DOHH2 (cell line): ENCODE results near the gene PZP.

Source experiments
- H3F3A ChIP-seq: fragments of 200-600 bp; sonication (generic), shearing (Covaris generic); 2 replicates; pipeline ENCODE4 v1.6.0; 2016; ENCODE audit warnings: antibody characterized with exemption, mild to moderate bottlenecking; ENCODE audit not compliant: control insufficient read depth, insufficient read depth
- H3K27ac ChIP-seq: fragments of 200-600 bp; sonication (generic); 2 replicates; pipeline ENCODE4 v1.5.1; 2014; ENCODE audit warnings: low read depth, mild to moderate bottlenecking, low read length, moderate library complexity
- H3K27me3 ChIP-seq: fragments of 200-600 bp; sonication (generic); 2 replicates; pipeline ENCODE4 v1.6.1; 2014; ENCODE audit warnings: mild to moderate bottlenecking, low read length, mixed read lengths; ENCODE audit not compliant: control insufficient read depth
- H3K36me3 ChIP-seq: fragments of 200-600 bp; sonication (generic); 2 replicates; pipeline ENCODE4 v1.6.1; 2014; ENCODE audit warnings: mild to moderate bottlenecking, low read length, moderate library complexity, mixed read lengths; ENCODE audit not compliant: control insufficient read depth
- H3K4me1 ChIP-seq: fragments of 200-600 bp; sonication (generic); 2 replicates; pipeline ENCODE4 v1.6.1; 2014; ENCODE audit warnings: mild to moderate bottlenecking, low read length, mixed read lengths; ENCODE audit not compliant: control insufficient read depth
- H3K4me2 ChIP-seq: fragments of 200-600 bp; sonication (generic); 2 replicates; pipeline ENCODE4 v1.6.0; 2014; ENCODE audit warnings: mild to moderate bottlenecking, low read length, moderate library complexity
- H3K4me3 ChIP-seq: fragments of 200-600 bp; sonication (generic); 2 replicates; pipeline ENCODE4 v1.5.1; 2014; ENCODE audit warnings: mild to moderate bottlenecking, low read length, mixed read lengths
- H3K79me2 ChIP-seq: fragments of 200-600 bp; sonication (generic); 2 replicates; pipeline ENCODE4 v1.6.1; 2014; ENCODE audit warnings: mild to moderate bottlenecking, low read length, mixed read lengths; ENCODE audit not compliant: control insufficient read depth
- H3K9me2 ChIP-seq: fragments of 200-600 bp; sonication (generic); replicated peaks from 2 replicates; pipeline ENCODE4 v1.6.1; 2014; ENCODE audit warnings: mild to moderate bottlenecking, low read length, mixed read lengths; ENCODE audit not compliant: control insufficient read depth
- H3K9me3 ChIP-seq: fragments of 200-600 bp; sonication (generic); 2 replicates; pipeline ENCODE4 v1.6.1; 2014; ENCODE audit warnings: antibody characterized with exemption, low read length, mixed read lengths; ENCODE audit not compliant: control insufficient read depth, insufficient read depth
- H4K20me1 ChIP-seq: fragments of 200-600 bp; sonication (generic); 2 replicates; pipeline ENCODE4 v1.6.0; 2014; ENCODE audit warnings: low read depth, mild to moderate bottlenecking, antibody characterized with exemption, low read length, moderate library complexity; ENCODE audit not compliant: control insufficient read depth, insufficient read depth
- EZH2phosphoT487 ChIP-seq: fragments of 200-600 bp; sonication (generic); IDR thresholded peaks from 2 replicates; pipeline ENCODE4 v1.6.1; 2017; ENCODE audit warnings: borderline replicate concordance, mild to moderate bottlenecking, antibody characterized with exemption, low read length, moderate library complexity, mixed read lengths
- TF ChIP-seq, protein P1 (sequence below): fragments of 200-600 bp; sonication (generic); IDR thresholded peaks from one replicate; pipeline ENCODE4 v1.5.1; 2014; ENCODE audit warnings: antibody characterized with exemption, mild to moderate bottlenecking, low read depth, low read length; ENCODE audit not compliant: poor library complexity, severe bottlenecking

PZP gene

DNA sequence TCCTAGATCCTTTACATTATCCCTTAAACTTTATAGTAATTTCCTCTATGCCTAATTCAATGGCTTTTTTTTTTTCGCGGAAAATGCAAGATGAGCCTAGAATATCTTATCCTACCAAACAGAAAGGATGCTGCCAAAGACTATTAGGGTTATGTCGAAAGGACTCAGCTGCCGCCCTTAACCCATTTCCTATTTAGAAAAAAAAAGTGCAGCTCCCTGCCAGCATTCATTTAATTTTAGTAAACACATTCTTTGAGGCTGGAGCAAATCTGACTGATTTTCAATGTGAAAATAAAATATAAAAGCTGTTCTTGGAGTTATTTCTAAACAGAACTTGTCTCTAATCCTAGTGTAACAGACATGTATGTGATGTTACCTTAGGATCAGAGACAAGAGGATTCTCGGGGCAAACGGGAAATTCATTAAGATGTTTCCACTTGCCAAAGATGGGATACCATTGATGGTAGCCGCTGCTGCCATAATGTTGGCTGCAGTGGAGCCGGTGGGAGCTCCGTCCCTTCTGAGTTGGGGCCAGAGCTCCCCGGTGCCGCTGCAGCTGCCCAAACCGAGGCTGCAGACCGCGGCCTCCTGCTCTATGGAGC is 84.3 kb downstream of the PZP start:
- Histone ChIP-seq H3K27ac (no peak overlapping the region), H3K4me2 (no peak overlapping the region), H3K4me1 (no peaks in the 10 kb centered on the region), H3K27me3 (0 out of 2 replicates have a peak, but pooled peaks cover 5% of the 10 kb centered on the region), H3K36me3 (no peaks in the 10 kb centered on the region), H3F3A (no peaks in the 10 kb centered on the region), H3K9me2 (no peaks in the 10 kb centered on the region), H3K9me3 (no peaks in the 10 kb centered on the region), H4K20me1 (no peaks in the 10 kb centered on the region), H3K4me3 (no peak overlapping the region), H3K79me2 (no peaks in the 10 kb centered on the region)
- TF ChIP-seq EZH2phosphoT487, result no peak
- TF ChIP-seq, protein P1, sequence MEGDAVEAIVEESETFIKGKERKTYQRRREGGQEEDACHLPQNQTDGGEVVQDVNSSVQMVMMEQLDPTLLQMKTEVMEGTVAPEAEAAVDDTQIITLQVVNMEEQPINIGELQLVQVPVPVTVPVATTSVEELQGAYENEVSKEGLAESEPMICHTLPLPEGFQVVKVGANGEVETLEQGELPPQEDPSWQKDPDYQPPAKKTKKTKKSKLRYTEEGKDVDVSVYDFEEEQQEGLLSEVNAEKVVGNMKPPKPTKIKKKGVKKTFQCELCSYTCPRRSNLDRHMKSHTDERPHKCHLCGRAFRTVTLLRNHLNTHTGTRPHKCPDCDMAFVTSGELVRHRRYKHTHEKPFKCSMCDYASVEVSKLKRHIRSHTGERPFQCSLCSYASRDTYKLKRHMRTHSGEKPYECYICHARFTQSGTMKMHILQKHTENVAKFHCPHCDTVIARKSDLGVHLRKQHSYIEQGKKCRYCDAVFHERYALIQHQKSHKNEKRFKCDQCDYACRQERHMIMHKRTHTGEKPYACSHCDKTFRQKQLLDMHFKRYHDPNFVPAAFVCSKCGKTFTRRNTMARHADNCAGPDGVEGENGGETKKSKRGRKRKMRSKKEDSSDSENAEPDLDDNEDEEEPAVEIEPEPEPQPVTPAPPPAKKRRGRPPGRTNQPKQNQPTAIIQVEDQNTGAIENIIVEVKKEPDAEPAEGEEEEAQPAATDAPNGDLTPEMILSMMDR, result no peak

DNA sequence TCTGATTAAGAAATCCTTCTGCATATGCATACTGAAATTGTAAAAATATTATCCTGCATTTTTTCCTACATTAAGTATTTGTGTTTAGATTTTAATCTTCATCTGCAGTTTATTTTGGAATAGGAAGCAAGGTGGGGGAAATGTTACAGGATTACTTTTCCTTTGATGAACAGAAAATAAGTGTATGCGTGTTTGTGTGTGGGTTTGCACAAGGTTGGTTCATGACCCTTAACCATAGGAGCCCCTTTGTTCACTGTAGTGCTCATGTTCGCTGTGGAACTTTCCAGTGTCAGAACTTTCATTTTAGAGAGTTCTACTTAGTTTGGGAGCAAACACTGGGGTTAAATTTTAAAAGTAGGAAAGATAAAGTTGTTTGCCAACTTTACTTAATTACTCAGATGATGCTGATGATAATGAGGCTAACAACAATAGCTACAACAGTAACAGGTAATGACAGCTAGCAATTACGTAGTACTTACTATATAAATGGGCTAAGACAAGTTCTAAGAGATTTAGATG is 86.0 kb downstream of the PZP start:
- TF ChIP-seq EZH2phosphoT487, result no peak
- peaks cover 13% of the 10 kb centered on the region for H3K27me3 ChIP-seq

GRCh38 chr12:9120487-9121184 is 87.6 kb downstream of the PZP start:
- H3K9me3 ChIP-seq, result no peaks in the 10 kb centered on the region
- H3K9me2 ChIP-seq, result no peaks in the 10 kb centered on the region
- no peaks in the 10 kb centered on the region for H3K36me3 ChIP-seq
- no peaks in the 10 kb centered on the region for H3F3A ChIP-seq
- no peak overlapping the region for H3K4me3 ChIP-seq
- peaks cover 16% of the 10 kb centered on the region for H3K27me3 ChIP-seq
- H3K79me2 ChIP-seq, result no peaks in the 10 kb centered on the region
- H3K4me2 ChIP-seq, result no peak overlapping the region
- H3K4me1 ChIP-seq, result no peaks in the 10 kb centered on the region
- no peaks in the 10 kb centered on the region for H4K20me1 ChIP-seq
- no peak for TF ChIP-seq EZH2phosphoT487
- TF ChIP-seq, protein P1, result no peak
- no peak overlapping the region for H3K27ac ChIP-seq

More for the DNA sequence above, 86.0 kb downstream of the PZP start:
- Histone ChIP-seq H3K9me3 (no peaks in the 10 kb centered on the region), H3K9me2 (no peaks in the 10 kb centered on the region), H3K79me2 (no peaks in the 10 kb centered on the region), H3K36me3 (no peaks in the 10 kb centered on the region), H3K4me2 (no peak overlapping the region), H3F3A (no peaks in the 10 kb centered on the region), H3K4me1 (no peaks in the 10 kb centered on the region), H3K4me3 (no peak overlapping the region), H3K27ac (no peak overlapping the region), H4K20me1 (no peaks in the 10 kb centered on the region)

DNA sequence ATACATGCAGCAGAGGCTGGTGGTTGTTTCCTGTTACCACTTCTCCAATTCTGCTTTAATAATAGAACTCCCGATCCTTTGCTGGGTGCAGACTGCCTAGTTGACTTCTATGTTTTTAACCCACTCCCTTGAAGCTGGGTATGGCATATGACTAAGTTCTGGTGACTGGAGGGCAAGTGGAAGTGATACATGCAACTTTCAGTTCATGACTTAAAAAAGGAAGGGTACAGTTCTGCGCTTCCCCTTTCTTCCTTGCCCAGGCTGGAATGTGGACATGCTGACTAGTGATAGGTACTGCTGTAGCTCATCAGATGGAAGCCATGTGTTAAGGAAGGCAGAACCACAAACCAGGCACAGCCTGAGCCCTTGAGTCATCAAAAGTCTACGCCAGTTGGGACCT is 90.0 kb downstream of the PZP start:
- Histone ChIP-seq H3K4me1 (no peaks in the 10 kb centered on the region), H3K4me2 (no peak overlapping the region), H3K27me3 (peaks cover 24% of the 10 kb centered on the region), H3K4me3 (no peak overlapping the region), H3K79me2 (no peaks in the 10 kb centered on the region), H3K27ac (no peak overlapping the region), H3K9me3 (no peaks in the 10 kb centered on the region), H4K20me1 (no peaks in the 10 kb centered on the region), H3F3A (no peaks in the 10 kb centered on the region), H3K36me3 (no peaks in the 10 kb centered on the region), H3K9me2 (no peaks in the 10 kb centered on the region)
- no peak for TF ChIP-seq EZH2phosphoT487
- TF ChIP-seq, protein P1, result no peak
